ENCODE data around the gene GREM2. TPM values are rescaled to one million over a fixed set of nuclear protein-coding genes. Genes with fewer than 3 reads are reported as not detected.

Gene GREM2
- total RNA-seq, 1 experiment from 2014 or later, result 0.17 TPM

- H3K27ac Mint-ChIP-seq, result no peak overlapping the region
- TF ChIP-seq E2F5 (CRISPR knock-in tag; IDR thresholded peaks at IDR 0.05), result no peak
- TF ChIP-seq ZNF512 (CRISPR knock-in tag; IDR thresholded peaks at IDR 0.05; ENCODE audit: borderline replicate concordance), result no peak
- TF ChIP-seq NFE2L1 (CRISPR knock-in tag; IDR thresholded peaks at IDR 0.05), result no peak
- no peak for TF ChIP-seq MAX (CRISPR knock-in tag; IDR thresholded peaks at IDR 0.05)
- no peak for TF ChIP-seq FOXP1 (CRISPR knock-in tag; IDR thresholded peaks at IDR 0.05; ENCODE audit: borderline replicate concordance)
- TF ChIP-seq ZBTB43 (CRISPR knock-in tag; IDR thresholded peaks at IDR 0.05), result no peak
- no peak for TF ChIP-seq ZNF671 (CRISPR knock-in tag; IDR thresholded peaks at IDR 0.05)
These were observed 9.3 kb upstream of the GREM2 start for GRCh38 chr1:240621249-240621648.

GRCh38 chr1:240619906-240620621 lies 8.1 kb upstream of the GREM2 start:
- Mint-ChIP-seq H3K27ac (no peak overlapping the region), H3K4me3 (no peak overlapping the region), H3K4me1 (peaks cover 10% of the 10 kb centered on the region; the same call in 1 of the 2 replicates), H3K9me3 (no peaks in the 10 kb centered on the region; the same call in 1 of the 2 replicates), H3K27me3 (ENCODE audit: low read depth) (no peaks in the 10 kb centered on the region), H3K36me3 (no peaks in the 10 kb centered on the region)
- POLR2A ChIA-PET, result no interaction called here
- no peak for TF ChIP-seq ZMAT4 (CRISPR knock-in tag; IDR thresholded peaks at IDR 0.05)
- no peak for TF ChIP-seq RORB (CRISPR knock-in tag; IDR thresholded peaks at IDR 0.05)
- no peak for TF ChIP-seq ZNF121 (CRISPR knock-in tag; IDR thresholded peaks at IDR 0.05)
- TF ChIP-seq ATF2 (CRISPR knock-in tag; IDR thresholded peaks at IDR 0.05; ENCODE audit: borderline replicate concordance, low read depth), result no peak
- TF ChIP-seq RELA (CRISPR knock-in tag; IDR thresholded peaks at IDR 0.05; ENCODE audit: borderline replicate concordance), result no peak
- TF ChIP-seq FOXK1 (CRISPR knock-in tag; IDR thresholded peaks at IDR 0.05), result no peak
- DNase-seq (ENCODE audit: low spot score) (no peak), ATAC-seq (peak; percentile 24; the same call in 1 of the 2 replicates)
- CTCF ChIA-PET, result no interaction called here

More at GRCh38 chr1:240621249-240621648, 9.3 kb upstream of the GREM2 start:
- Mint-ChIP-seq H3K27me3 (ENCODE audit: low read depth) (no peaks in the 10 kb centered on the region), H3K9me3 (no peaks in the 10 kb centered on the region; the same call in 1 of the 2 replicates), H3K36me3 (no peaks in the 10 kb centered on the region), H3K4me3 (no peak overlapping the region), H3K4me1 (peaks cover 10% of the 10 kb centered on the region; the same call in 1 of the 2 replicates)
- ChIA-PET POLR2A (no interaction called here), CTCF (no interaction called here)
- no peak for DNase-seq (ENCODE audit: low spot score)
- no peak; the same call in 1 of the 2 replicates for ATAC-seq

GRCh38 chr1:240619357-240619756 lies 7.4 kb upstream of the GREM2 start:
- ChIA-PET POLR2A (interaction anchor here (1.3 kb wide), 1 partner anchor 126 kb away, joined by 4 read pairs; no protein-coding TSS in a partner anchor), CTCF (no interaction called here)
- DNase-seq (ENCODE audit: low spot score), result no peak
- no peaks in the 10 kb centered on the region for H3K36me3 Mint-ChIP-seq
- peaks cover 10% of the 10 kb centered on the region for H3K4me1 Mint-ChIP-seq
- no peaks in the 10 kb centered on the region for H3K27me3 Mint-ChIP-seq (ENCODE audit: low read depth)
- ATAC-seq, result no peak
- H3K9me3 Mint-ChIP-seq, result no peaks in the 10 kb centered on the region; the same call in 1 of the 2 replicates
- no peak overlapping the region for H3K27ac Mint-ChIP-seq
- H3K4me3 Mint-ChIP-seq, result no peak overlapping the region
- TF ChIP-seq PRRX2 (CRISPR knock-in tag; IDR thresholded peaks at IDR 0.05) (no peak), ZNF423 (CRISPR knock-in tag; IDR thresholded peaks at IDR 0.05) (no peak), KAT7 (CRISPR knock-in tag; IDR thresholded peaks at IDR 0.05; ENCODE audit: borderline replicate concordance) (no peak), HMGXB4 (CRISPR knock-in tag; IDR thresholded peaks at IDR 0.05) (no peak), NR3C1 (CRISPR knock-in tag; conservative IDR thresholded peaks at IDR 0.05; ENCODE audit: low read depth) (no peak), ZNF138 (CRISPR knock-in tag; conservative IDR thresholded peaks at IDR 0.05) (no peak), OVOL2 (CRISPR knock-in tag; IDR thresholded peaks at IDR 0.05; ENCODE audit: borderline replicate concordance) (no peak), TCF7 (CRISPR knock-in tag; IDR thresholded peaks at IDR 0.05; ENCODE audit: low read depth) (no peak), ZMAT4 (CRISPR knock-in tag; IDR thresholded peaks at IDR 0.05) (no peak)

Data from WTC11 (cell line).